ENCODE measurements around the gene CSAG3.
"Not testable (repeated sequence)": the region's sequence is repeated elsewhere in the genome, so short reads cannot be mapped to it uniquely, and the experiment has no call there.

CSAG3 gene

GRCh38 chrX:152758918-152759317, at the start of gene CSAG3:
Gene CSAG3, plus strand, starts transcription at chrX:152759218.
- not testable (repeated sequence) for DNase-seq

GRCh38 chrX:152713195-152713594, 45.8 kb upstream of the CSAG3 start:
- DNase-seq = not testable (repeated sequence)

GRCh38 chrX:152713815-152714787, 44.9 kb upstream of the CSAG3 start, which contains the start of gene MAGEA2B:
Gene MAGEA2B, plus strand, starts transcription at chrX:152714628. Its CDS starts 2,479 bp downstream, at chrX:152717107.
- not testable (repeated sequence) for DNase-seq

GRCh38 chrX:152725409-152725808, 33.6 kb upstream of the CSAG3 start:
- DNase-seq = no peak

GRCh38 chrX:152733261-152733975, 25.6 kb upstream of the CSAG3 start, which contains the start of the genes CSAG1 and MAGEA12:
Gene CSAG1, minus strand, starts transcription at chrX:152733721. Its CDS starts 1,261 bp downstream, at chrX:152732460.
Gene MAGEA12, plus strand, starts transcription at chrX:152733757. Its CDS starts 2,405 bp downstream, at chrX:152736162.
- DNase-seq = no peak

DNA sequence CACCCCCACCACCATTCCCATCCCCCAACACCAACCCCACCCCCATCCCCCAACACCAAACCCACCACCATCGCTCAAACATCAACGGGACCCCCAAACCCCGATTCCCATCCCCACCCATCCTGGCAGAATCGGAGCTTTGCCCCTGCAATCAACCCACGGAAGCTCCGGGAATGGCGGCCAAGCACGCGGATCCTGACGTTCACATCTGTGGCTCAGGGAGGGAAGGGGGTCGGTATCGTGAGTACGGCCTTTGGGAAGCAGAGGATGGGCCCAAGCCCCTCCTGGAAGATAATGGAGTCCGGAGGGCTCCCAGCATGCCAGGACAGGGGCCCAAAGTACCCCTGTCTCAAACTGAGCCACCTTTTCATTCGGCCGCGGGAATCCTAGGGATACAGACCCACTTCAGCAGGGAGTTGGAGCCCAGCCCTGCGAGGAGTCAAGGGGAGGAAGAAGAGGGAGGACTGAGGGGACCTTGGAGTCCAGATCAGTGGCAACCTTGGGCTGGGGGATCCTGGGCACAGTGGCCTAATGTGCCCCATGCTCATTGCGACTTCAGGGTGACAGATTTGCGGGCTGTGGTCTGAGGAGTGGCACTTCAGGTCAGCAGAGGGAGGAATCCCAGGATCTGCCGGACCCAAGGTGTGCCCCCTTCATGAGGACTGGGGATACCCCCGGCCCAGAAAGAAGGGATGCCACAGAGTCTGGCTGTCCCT, 24.7 kb upstream of the CSAG3 start:
- DNase-seq = not testable (repeated sequence)

DNA sequence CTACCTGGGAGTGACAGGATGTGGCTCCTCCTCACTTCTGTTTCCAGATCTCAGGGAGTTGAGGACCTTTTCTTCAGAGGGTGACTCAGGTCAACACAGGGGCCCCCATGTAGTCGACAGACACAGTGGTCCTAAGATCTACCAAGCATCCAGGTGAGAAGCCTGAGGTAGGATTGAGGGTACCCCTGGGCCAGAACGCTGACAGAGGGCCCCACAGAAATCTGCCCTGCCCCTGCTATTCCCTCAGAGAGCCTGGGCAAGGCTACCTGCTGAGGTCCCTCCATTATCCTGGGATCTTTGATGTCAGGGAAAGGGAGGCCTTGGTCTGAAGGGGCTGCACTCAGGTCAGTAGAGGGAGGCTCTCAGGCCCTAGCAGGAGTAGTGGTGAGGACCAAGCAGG, 23.9 kb upstream of the CSAG3 start:
- DNase-seq = no peak

DNA sequence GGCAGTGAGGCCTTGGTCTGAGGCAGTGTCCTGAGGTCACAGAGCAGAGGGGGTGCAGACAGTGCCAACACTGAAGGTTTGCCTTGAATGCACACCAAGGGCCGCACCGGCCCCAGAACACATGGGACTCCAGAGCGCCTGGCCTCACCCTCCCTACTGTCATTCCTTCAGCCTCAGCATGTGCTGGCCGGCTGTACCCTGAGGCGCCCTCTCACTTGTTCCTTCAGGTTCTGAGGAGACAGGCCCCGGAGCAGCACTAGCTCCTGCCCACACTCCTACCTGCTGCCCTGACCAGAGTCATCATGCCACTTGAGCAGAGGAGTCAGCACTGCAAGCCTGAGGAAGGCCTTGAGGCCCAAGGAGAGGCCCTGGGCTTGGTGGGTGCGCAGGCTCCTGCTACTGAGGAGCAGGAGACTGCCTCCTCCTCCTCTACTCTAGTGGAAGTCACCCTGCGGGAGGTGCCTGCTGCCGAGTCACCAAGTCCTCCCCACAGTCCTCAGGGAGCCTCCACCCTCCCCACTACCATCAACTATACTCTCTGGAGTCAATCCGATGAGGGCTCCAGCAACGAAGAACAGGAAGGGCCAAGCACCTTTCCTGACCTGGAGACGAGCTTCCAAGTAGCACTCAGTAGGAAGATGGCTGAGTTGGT, 23.0 kb upstream of the CSAG3 start:
- DNase-seq = no peak

GRCh38 chrX:152736528-152736927, 22.5 kb upstream of the CSAG3 start:
- DNase-seq = not testable (repeated sequence)

- DNase-seq = no peak
These were observed 20.5 kb upstream of the CSAG3 start for GRCh38 chrX:152738560-152738959.

DNA sequence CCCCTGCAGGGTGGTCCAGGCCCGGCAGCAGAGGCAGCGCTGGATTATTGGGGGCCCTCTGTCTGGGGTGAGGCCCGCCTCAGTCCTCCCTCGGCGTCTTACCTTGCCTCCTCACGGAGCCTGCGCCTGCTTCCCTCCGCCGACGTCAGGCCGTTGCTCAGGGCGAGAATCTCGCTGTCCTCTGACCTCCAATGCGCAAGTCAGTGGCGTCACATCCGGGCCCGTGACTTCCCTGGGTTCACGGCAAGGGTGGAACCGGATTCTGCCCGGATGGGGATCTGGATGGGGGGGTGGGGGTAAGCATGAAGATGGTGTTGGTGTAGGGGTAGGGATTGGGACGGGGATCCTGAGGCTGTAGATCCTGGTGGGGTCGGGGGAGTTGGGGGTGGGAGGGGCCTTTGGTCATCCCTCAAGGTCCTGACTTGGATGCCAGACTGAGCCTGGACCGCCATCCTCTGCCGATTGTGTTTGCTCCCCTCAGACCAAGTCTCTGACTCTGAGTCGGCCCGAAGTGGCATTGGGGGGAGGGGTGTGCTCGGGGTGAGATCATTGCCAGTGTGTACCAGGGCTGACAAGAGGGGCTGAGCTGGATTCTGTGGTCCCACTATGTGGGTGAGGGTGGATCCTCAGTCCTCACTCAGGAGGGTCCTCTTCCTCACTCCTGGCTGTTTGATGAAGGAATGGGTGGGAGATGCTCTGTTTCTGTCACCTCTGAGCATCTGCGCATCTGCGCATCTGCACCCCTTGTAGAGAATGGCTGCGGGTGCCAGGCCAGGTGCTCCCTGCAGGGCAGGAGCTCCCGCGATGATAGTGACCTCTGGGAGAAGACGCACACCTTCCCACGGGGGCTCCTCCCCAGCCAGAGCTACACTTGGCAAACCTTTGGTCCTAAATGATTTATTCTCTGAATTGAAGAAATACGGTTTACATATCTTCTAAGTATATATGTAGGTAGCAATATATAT, 5.0 kb upstream of the CSAG3 start, which contains the start of gene MAGEA2:
TSS of gene MAGEA2 (minus strand) at position 157 of the 965 bp plus-strand sequence. CDS start 2,479 bp downstream, outside the sequence.
- DNase-seq = not testable (repeated sequence)

GRCh38 chrX:152754871-152755270, 4.1 kb upstream of the CSAG3 start:
- not testable (repeated sequence) for DNase-seq

- DNase-seq = not testable (repeated sequence)
These were observed 526 bp downstream of the CSAG3 start for GRCh38 chrX:152759544-152759943.

- DNase-seq = not testable (repeated sequence)
These were observed 2.6 kb downstream of the CSAG3 start for GRCh38 chrX:152761582-152761981.

GRCh38 chrX:152766562-152766961, 7.5 kb downstream of the CSAG3 start:
- not testable (repeated sequence) for DNase-seq

- not testable (repeated sequence) for DNase-seq
These were observed 10.7 kb downstream of the CSAG3 start, which contains the start of gene MAGEA6 for GRCh38 chrX:152769549-152770289. Gene MAGEA6, minus strand, starts transcription at chrX:152769689. Its CDS starts 2,039 bp downstream, at chrX:152767650.

DNA sequence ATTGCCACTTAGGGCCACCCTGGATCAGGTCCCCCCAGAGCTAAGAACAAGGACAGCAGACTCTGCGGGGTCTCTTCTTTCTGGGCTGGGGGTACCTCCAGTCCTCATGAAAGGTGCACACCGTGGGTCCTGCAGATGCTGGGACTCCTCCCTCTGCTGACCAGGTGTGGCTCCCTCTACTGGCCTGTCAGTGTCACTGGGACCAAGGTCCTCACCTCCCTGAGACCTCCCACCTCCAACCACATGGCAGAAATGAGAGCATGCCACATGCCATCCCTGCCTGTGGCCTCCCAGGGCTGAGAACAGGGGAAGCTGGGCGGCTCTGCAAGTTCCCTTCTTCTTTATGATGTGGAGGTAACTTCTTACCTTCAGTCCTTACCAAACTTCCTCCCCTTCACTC, 28.0 kb downstream of the CSAG3 start:
- DNase-seq = not testable (repeated sequence)

DNA sequence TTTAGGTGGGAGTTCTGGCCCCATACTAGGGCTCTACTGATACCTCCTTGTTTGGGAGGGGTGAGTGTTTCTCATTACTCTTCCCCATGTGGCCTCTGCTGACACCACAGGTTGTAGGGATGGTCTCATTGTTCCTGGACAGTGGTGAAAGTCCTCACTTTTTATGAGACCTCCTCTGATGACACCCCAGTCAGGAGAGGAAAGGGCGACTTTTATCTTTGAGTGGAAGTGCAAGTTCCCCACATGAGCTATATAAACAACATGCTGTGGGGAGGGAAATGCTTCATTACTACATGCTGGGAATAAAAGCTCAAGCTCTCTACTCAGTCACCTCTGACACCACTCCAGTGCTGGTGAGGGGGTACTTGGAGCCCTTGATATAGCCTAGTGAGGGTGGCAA, 39.9 kb downstream of the CSAG3 start:
- DNase-seq = no peak

DNA sequence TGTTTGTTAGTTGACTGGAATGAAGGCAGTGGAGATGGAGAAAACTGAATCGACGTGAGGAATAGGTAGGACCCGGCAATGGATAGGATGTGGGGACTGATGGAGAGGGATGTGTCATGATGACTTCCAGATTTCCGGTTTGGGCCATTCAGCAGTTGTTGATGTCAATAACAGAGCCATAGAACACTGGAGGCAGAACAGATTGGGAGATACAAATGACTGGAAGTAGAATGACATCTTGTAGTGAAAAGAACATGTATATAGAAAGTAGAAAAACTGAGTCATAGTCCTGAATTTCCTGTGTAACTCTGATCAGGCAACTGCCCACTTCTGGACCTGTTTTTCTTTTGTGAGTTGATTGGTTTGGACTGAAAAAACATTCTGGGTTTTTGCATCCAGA, 47.0 kb downstream of the CSAG3 start:
- no peak for DNase-seq
